Lower lobe of right lung (tissue), 2 donors: ENCODE data around the gene MOCS3. TPM values are rescaled to one million over a fixed set of nuclear protein-coding genes. Genes with fewer than 3 reads are reported as not detected.
A peak's percentile ranks its signal among the peaks of the same experiment; 100 is the strongest.

ENCODE experiments used
- ATAC-seq, 2 donors: fragments of 200-7000 bp; cut with Tn5 transposase; one replicate each; pipeline ENCODE4 v1.9.1; 2020 to 2022; ENCODE audit warnings: mild to moderate bottlenecking in 2 of 2, moderate library complexity in 2 of 2
- DNase-seq: peaks from one replicate; pipeline ENCODE4 v3.0.0-alpha.2; 2020
- H3K27ac ChIP-seq: fragments of 200-600 bp; one replicate; pipeline ENCODE4 v1.8.0; 2022
- H3K27me3 ChIP-seq: fragments of 200-600 bp; one replicate; pipeline ENCODE4 v1.8.0; 2022; ENCODE audit warnings: low read depth
- H3K36me3 ChIP-seq: fragments of 200-600 bp; one replicate; pipeline ENCODE4 v1.8.0; 2022; ENCODE audit warnings: mild to moderate bottlenecking
- H3K4me1 ChIP-seq: fragments of 200-600 bp; one replicate; pipeline ENCODE4 v1.8.0; 2022
- H3K4me3 ChIP-seq: fragments of 200-600 bp; one replicate; pipeline ENCODE4 v1.8.0; 2022; ENCODE audit warnings: mild to moderate bottlenecking
- H3K9me3 ChIP-seq: fragments of 200-600 bp; one replicate; pipeline ENCODE4 v1.8.0; 2022
- CTCF ChIP-seq: fragments of 200-600 bp; IDR thresholded peaks from one replicate; pipeline ENCODE4 v1.8.0; 2022; ENCODE audit warnings: antibody characterized with exemption, mild to moderate bottlenecking
- intact Hi-C: fragments of 100-400 bp; cut with DNase I; formaldehyde crosslinking; loops from one replicate; pipeline ENCODE4 v1.11.0; 2022
- total RNA-seq: library from RNA; stranded (reverse); fragmentation: NEBNext Ultra II Directional; extraction: Animal tissue kit (Norgen Biotek cat#: 25700); gene quantifications from one replicate; pipeline ENCODE4 v1.2.1, GENCODE V29; 2021
- donor health status: DM: no; HTN: yes; CAD: no; lungs with severe emphysema.

Gene MOCS3
- total RNA-seq, 1 donor from 2014 or later, result 4.7 TPM

- H3K4me1 ChIP-seq, result no peaks in the 10 kb centered on the region
- H3K27me3 ChIP-seq, result peaks cover 36% of the 10 kb centered on the region
- intact Hi-C loops, result loop anchor here (10.0 kb wide), 1 partner anchor 317 kb away; no protein-coding TSS in a partner anchor
- no peak overlapping the region for H3K4me3 ChIP-seq
- H3K9me3 ChIP-seq, result no peaks in the 10 kb centered on the region
- peak; percentile 91 for TF ChIP-seq CTCF
- no peak for DNase-seq
- no peaks in the 10 kb centered on the region for H3K36me3 ChIP-seq
- H3K27ac ChIP-seq, result no peak overlapping the region
- ATAC-seq, result peak; percentile 93 to 94
Observed at GRCh38 chr20:50987493-50988210, 29.0 kb downstream of the MOCS3 start.

GRCh38 chr20:50991076-50991475, 32.5 kb downstream of the MOCS3 start:
- no peak for DNase-seq
- Histone ChIP-seq H3K36me3 (no peaks in the 10 kb centered on the region), H3K27me3 (peaks cover 22% of the 10 kb centered on the region), H3K4me3 (no peak overlapping the region), H3K27ac (no peak overlapping the region), H3K9me3 (no peaks in the 10 kb centered on the region), H3K4me1 (no peaks in the 10 kb centered on the region)
- ATAC-seq, result no peak
- intact Hi-C loops, result no loop called here
- no peak for TF ChIP-seq CTCF

- Histone ChIP-seq H3K9me3 (no peaks in the 10 kb centered on the region), H3K4me1 (no peaks in the 10 kb centered on the region), H3K36me3 (no peaks in the 10 kb centered on the region), H3K4me3 (no peak overlapping the region), H3K27me3 (peaks cover 17% of the 10 kb centered on the region), H3K27ac (no peak overlapping the region)
- no peak for DNase-seq
- intact Hi-C loops, result no loop called here
- ATAC-seq, result no peak
- TF ChIP-seq CTCF, result no peak
Observed at GRCh38 chr20:50992336-50992732, 33.7 kb downstream of the MOCS3 start.

DNA sequence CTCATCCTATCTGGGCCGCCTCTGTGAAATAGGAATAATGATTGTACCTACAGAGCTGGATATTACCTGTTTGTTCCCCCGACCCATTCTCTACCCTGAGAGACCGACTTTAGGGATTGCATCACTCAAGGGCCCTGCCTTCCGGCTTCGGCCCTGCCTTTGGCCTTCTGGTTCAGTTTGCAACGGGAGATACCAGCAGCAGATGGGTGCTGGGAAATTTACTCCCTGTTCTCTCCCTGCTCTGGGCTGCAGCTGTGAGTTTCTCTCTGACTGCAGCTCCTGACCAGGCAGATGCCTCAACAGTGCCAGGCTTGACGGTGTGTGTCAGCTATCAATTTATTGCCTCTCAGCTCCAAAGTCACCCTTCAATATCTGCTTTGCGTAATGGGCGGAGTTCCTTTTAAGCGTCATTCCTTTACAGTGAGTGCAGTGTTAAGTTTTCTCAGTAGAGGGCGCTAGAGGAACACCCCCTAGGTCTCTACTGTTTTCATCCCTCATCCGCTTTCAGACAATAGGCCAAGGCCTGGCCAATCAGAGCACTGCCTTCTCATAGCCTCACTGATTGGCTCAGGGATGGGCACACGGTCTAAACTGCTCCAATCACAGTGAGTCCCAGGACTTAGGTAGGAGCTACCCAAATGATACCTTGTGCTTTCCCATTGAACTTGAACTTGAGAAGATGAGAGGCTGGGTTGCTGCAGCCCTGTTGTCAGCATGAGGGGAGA, 34.3 kb downstream of the MOCS3 start:
- peak; percentile 34 for TF ChIP-seq CTCF
- Histone ChIP-seq H3K9me3 (no peaks in the 10 kb centered on the region), H3K27me3 (peaks cover 15% of the 10 kb centered on the region), H3K4me1 (no peaks in the 10 kb centered on the region), H3K27ac (no peak overlapping the region), H3K36me3 (no peaks in the 10 kb centered on the region), H3K4me3 (no peak overlapping the region)
- peak; percentile 29 to 55 for ATAC-seq
- no peak for DNase-seq
- intact Hi-C loops, result no loop called here

DNA sequence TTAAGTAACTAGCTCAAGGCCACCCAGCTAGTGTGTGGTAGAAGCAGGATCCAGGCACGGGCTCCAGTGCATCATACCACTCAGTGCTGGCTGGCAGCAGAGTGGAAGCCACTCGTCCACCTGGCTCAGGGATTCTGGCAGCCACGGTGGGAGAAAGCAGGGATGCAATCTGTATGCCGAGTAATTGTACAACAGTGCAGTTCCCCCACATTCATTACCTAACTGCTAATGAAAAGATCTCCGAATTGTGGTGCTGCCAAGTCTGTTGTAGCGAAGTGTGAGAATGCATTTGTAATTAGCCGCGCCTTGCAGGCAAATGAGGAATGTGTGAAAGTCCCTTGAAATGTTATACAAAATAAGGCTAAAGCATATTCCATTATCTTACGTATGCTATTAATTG, 35.3 kb downstream of the MOCS3 start:
- Histone ChIP-seq H3K4me3 (no peak overlapping the region), H3K36me3 (no peaks in the 10 kb centered on the region), H3K27me3 (peaks cover 16% of the 10 kb centered on the region), H3K9me3 (no peaks in the 10 kb centered on the region), H3K4me1 (no peaks in the 10 kb centered on the region), H3K27ac (no peak overlapping the region)
- TF ChIP-seq CTCF, result no peak
- intact Hi-C loops, result no loop called here
- ATAC-seq (no peak), DNase-seq (no peak)
